ENCODE data around the gene NOVA2. TPM values are rescaled to one million over a fixed set of nuclear protein-coding genes. Genes with fewer than 3 reads are reported as not detected.
A peak's percentile ranks its signal among the peaks of the same experiment; 100 is the strongest.

Gene NOVA2
- total RNA-seq, 4 donors from 2014 or later: 0.41 to 2.2 (median 1.00) TPM; not detected in 1

- no peak for DNase-seq
- WGBS, 2 donors (ENCODE audit: low coverage in 1 of 2): 24% methylated on average over 9 of the region's 9 CpGs; no CpG with 5 or more reads in 1 of the 2 donors
- TF ChIP-seq EP300 (IDR thresholded peaks at IDR 0.05; ENCODE audit: low read depth) (no peak), POLR2A (IDR thresholded peaks at IDR 0.05) (no peak), CTCF (IDR thresholded peaks at IDR 0.05) (no peak), POLR2AphosphoS5 (IDR thresholded peaks at IDR 0.05) (no peak)
- Histone ChIP-seq H3K4me3 (no peak overlapping the region), H3K27ac (no peak overlapping the region), H3K9me3 (no peaks in the 10 kb centered on the region), H3K36me3 (no peaks in the 10 kb centered on the region), H3K4me1 (peaks cover 0 to 7% (median 0%) of the 10 kb centered on the region in 4 donors), H3K27me3 (peaks cover 57% of the 10 kb centered on the region)
- in situ Hi-C loops (cut with MboI; ENCODE audit: low pct_ligation_motif_present in 1 of 4, low pct_unique_long_range_greater_than_20kb in 1 of 4, low sequenced_read_pairs in 3 of 4): no loop called here
- intact Hi-C loops (cut with DNase I; ENCODE audit: low total_unique reads): no loop called here
Measured at GRCh38 chr19:45954156-45954555, 19.5 kb downstream of the NOVA2 start.

DNA sequence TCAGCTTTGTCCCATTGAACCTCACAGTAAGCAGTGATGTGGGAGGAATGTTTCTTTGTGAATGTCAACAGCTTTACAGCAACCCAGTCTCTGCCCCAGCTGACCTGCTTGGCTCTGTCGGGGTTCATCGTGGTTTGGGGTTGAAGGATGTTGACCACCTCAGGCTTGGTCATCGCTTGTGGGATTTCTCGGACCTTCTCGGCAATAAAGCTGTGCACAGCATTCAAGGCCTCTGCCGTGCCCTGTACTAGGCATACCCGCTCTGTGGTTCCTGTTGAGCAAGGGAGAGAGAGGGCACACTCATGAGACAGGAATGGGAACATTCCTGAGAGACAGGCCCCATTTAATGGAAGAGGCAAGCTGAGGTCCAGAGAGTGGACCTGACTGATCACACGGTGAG is 20.0 kb downstream of the NOVA2 start:
- H3K4me3 ChIP-seq: no peak overlapping the region
- no peaks in the 10 kb centered on the region for H3K9me3 ChIP-seq
- in situ Hi-C loops (cut with MboI; ENCODE audit: low pct_ligation_motif_present in 1 of 4, low pct_unique_long_range_greater_than_20kb in 1 of 4, low sequenced_read_pairs in 3 of 4) (no loop called here), intact Hi-C loops (cut with DNase I; ENCODE audit: low total_unique reads) (no loop called here)
- TF ChIP-seq POLR2AphosphoS5 (IDR thresholded peaks at IDR 0.05) (no peak), CTCF (IDR thresholded peaks at IDR 0.05) (no peak), POLR2A (IDR thresholded peaks at IDR 0.05) (no peak), EP300 (IDR thresholded peaks at IDR 0.05; ENCODE audit: low read depth) (no peak)
- WGBS, 2 donors (ENCODE audit: low coverage in 1 of 2): 94% methylated on average over 8 of the region's 8 CpGs; no CpG with 5 or more reads in 1 of the 2 donors
- no peaks in the 10 kb centered on the region for H3K36me3 ChIP-seq
- DNase-seq: no peak
- no peak overlapping the region for H3K27ac ChIP-seq
- H3K27me3 ChIP-seq: peaks cover 53% of the 10 kb centered on the region
- peaks cover 0 to 7% (median 0%) of the 10 kb centered on the region in 4 donors for H3K4me1 ChIP-seq

GRCh38 chr19:45952686-45953505 is 20.8 kb downstream of the NOVA2 start:
- intact Hi-C loops (cut with DNase I; ENCODE audit: low total_unique reads): no loop called here
- 16% methylated on average over 40 of the region's 43 CpGs; no CpG with 5 or more reads in 1 of the 2 donors for WGBS, 2 donors (ENCODE audit: low coverage in 1 of 2)
- no peak for TF ChIP-seq POLR2AphosphoS5 (IDR thresholded peaks at IDR 0.05)
- TF ChIP-seq EP300 (IDR thresholded peaks at IDR 0.05; ENCODE audit: low read depth): no peak
- TF ChIP-seq CTCF (IDR thresholded peaks at IDR 0.05): no peak
- no peak for TF ChIP-seq POLR2A (IDR thresholded peaks at IDR 0.05)

DNA sequence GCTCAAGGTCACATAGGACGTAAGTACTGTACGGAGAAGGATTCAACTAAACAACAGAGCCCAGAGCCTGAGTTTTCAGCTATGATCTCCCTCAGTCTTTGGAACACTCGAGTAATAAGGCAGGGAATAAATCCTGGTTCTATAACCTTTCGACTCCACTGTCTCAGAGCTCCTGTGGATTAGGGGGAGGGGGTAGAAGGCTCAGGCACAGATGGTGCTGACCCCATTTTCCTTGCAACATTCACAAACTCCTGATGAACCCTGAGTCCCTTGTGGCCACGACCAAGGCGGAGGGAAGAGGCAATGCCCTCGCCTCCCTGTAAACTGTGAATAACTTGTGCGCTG is 21.4 kb downstream of the NOVA2 start:
- Histone ChIP-seq H3K4me3 (no peak overlapping the region), H3K4me1 (peaks cover 0 to 7% (median 0%) of the 10 kb centered on the region in 4 donors), H3K9me3 (no peaks in the 10 kb centered on the region), H3K27ac (no peak overlapping the region), H3K27me3 (peaks cover 46% of the 10 kb centered on the region), H3K36me3 (no peaks in the 10 kb centered on the region)
- intact Hi-C loops (cut with DNase I; ENCODE audit: low total_unique reads): no loop called here
- WGBS, 2 donors (ENCODE audit: low coverage in 1 of 2): 45 to 73% methylated on average over 2 to 8 of the region's 8 CpGs
- in situ Hi-C loops (cut with MboI; ENCODE audit: low pct_ligation_motif_present in 1 of 4, low pct_unique_long_range_greater_than_20kb in 1 of 4, low sequenced_read_pairs in 3 of 4): no loop called here
- no peak for DNase-seq
- TF ChIP-seq CTCF (IDR thresholded peaks at IDR 0.05): no peak

More at GRCh38 chr19:45952686-45953505, 20.8 kb downstream of the NOVA2 start:
- Histone ChIP-seq H3K27me3 (peaks cover 50% of the 10 kb centered on the region), H3K4me3 (peak overlapping the region in 1 of 4 donors; percentile 15), H3K4me1 (peaks cover 0 to 7% (median 0%) of the 10 kb centered on the region in 4 donors), H3K9me3 (no peaks in the 10 kb centered on the region), H3K27ac (no peak overlapping the region), H3K36me3 (no peaks in the 10 kb centered on the region)
- DNase-seq: peak; percentile 24
- in situ Hi-C loops (cut with MboI; ENCODE audit: low pct_ligation_motif_present in 1 of 4, low pct_unique_long_range_greater_than_20kb in 1 of 4, low sequenced_read_pairs in 3 of 4): no loop called here

All from transverse colon (tissue), 4 donors.